ENCODE data around the gene IFIT2.
"Not testable (repeated sequence)": the region's sequence is repeated elsewhere in the genome, so short reads cannot be mapped to it uniquely, and the experiment has no call there.

Gene IFIT2

DNA sequence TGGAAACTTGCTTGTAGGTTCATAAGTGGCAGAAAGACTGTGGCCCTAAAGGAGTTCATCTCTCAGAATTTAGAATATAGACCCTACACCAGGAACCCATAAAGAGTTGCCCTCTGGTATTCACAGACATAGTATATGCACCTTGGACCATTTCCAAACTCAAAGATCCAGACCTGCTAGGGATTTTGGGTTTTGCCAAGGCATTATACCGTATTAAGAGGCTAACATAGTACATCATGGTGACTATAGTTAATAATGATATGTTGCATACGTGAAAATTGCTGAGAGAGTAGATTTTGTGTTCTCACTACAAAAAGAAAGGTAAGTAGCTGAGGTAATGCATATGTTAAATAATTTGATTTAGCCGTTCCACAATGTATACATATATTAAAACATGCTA lies 39.8 kb downstream of the IFIT2 start:
- DNase-seq (ENCODE audit: low read depth in 2 of 2), result no peak

DNA sequence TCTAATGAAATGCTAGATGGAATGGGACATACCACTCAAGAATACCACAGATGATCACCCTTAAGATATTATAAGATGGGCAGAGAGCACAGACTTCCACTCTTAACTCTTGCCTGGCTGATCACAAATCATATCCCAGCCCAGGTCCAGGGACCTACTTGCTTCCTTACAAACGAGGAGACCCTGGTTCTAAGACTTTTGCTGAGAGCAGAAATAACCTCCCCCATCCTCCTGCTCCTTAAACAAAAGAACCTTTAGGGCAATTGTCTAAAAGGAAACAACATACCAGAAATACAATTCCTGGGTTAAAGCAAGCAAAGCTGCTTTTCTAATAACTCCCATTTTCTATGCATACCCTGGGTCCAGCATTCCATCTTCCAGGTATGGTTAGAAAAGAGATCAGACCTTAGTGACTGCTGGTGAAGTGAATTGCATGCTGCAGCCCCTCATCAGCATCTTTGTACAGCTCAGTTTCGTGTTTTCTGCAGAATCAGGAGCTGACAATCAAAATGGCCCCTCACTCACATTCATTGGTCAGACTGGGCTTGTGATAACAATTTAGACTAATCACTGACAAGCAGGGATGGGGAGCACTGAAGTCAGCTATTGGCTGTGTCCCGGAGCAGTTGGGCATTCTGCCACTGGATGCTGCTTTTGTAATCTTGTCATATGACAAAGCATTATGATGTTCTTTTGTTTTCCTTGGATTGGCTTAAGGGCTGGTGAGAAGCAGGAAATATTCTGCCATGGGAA lies 40.5 kb downstream of the IFIT2 start:
- DNase-seq (ENCODE audit: low read depth in 2 of 2), result no peak

DNA sequence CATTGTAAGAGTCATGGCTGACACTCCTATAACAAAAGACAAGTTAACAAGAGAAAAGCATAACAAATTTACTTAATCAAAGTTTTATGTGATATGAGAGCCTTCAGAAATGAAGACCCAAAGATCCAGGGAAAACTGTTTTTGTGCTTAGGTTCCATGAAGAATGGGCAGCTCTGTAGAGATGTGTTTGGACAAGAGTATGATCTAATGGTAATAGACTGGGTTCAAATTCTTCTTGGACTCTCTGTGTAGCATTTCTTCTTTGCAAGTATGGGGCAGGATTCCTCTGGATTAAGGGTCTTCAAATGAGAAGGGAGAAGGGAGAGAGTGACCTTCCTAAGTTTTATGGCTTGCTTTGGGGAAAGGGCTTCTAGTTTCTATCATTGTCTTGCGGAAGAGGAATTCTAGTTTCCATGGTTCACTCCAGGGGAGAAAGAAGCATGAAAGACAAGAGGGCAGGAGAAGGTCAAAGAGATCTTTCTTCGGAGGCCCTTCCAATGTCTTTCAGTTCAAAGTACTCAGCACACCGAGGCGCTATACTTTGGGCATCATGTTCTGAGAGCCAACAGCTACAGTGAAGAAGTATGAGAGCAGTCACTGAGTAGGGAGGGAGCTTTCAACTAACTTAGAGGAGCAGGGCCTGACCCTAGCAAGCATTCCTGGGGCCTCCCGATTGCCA lies 41.4 kb downstream of the IFIT2 start:
- no peak for DNase-seq (ENCODE audit: low read depth in 2 of 2)

DNA sequence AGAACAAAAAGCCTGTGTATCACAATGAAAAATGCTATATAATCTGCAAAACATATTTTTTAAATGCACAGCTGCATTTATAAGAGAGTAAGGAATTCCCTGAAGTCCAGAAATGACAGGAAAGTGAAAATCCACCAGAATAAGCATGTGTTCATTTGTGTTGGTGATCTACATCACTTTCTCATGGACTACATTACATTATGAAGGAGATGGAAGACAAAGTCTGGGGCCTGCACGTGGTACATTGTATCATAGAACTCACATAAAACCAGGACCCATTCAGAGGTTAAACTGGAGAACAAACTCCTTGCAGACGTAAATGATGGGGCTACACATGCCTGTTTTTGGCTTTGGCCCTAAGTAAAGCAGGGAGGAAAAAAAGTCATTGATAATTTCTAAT lies 42.3 kb downstream of the IFIT2 start:
- DNase-seq (ENCODE audit: low read depth in 2 of 2), result no peak

DNA sequence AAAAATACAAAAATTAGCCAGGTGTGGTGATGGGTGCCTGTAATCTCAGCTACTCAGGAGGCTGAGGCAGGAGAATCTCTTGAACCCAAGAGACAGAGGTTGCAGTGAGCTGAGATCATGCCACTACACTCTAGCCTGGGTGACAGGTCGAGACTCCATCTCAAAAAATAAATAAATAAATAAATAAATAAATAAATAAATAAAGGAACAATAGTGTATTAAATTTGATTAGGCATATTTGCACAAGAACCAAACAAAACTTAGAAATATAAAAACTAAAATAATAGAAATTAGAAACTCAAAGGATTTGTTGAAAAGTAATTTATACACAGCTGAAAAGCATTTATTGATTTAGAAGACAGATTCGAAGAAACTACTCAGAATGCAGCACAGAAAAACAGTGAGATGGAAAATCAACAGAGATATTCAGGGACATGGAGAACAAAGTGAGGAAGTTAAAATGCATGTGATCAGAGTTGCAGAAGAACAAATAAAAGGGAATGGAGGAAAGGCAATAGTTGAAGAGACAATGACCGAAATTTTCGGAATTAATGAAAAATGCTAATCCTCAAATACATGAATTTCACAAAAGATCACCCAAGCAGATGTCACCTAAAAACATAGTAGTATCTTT lies 43.6 kb downstream of the IFIT2 start:
- DNase-seq (ENCODE audit: low read depth in 2 of 2), result no peak

DNA sequence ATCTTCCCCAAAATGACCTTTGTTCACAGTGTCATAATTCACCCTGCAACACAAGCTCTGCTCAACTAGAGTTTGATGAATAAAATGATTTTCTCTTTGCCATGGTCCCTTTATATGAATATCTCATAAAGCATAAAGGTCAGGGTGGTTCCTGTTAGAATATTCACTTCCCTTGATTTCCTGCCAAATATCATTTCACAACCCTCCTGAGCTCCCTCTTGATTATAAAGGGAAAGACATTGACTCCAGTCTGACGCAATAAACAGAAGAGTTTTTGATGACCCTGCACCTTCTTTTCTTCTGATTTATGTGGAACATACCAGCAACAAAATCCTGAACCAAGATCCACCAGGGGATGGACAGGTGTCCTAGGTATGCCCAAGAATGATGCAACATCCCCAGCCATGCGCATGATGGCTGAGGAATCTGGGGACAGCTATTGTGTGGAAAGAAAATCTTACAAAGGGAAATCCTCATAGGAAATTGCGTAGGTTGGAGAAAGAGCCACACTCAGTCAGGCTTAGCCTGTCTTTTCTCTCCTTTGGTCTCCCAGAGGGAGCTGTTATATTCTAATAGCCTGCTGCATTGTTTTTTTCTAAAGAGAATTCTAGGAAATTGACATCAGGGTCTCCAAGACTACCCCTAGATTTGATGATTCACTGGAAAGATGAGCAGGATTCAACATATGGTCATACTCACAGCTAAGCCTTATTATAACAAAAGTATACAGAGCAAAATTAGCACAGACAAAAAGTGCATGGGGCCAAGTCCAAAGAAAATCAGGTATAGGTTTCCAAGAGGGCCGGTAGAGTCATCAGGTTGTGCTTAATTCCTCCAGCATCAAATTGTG lies 44.8 kb downstream of the IFIT2 start:
- DNase-seq (ENCODE audit: low read depth in 2 of 2), result no peak

DNA sequence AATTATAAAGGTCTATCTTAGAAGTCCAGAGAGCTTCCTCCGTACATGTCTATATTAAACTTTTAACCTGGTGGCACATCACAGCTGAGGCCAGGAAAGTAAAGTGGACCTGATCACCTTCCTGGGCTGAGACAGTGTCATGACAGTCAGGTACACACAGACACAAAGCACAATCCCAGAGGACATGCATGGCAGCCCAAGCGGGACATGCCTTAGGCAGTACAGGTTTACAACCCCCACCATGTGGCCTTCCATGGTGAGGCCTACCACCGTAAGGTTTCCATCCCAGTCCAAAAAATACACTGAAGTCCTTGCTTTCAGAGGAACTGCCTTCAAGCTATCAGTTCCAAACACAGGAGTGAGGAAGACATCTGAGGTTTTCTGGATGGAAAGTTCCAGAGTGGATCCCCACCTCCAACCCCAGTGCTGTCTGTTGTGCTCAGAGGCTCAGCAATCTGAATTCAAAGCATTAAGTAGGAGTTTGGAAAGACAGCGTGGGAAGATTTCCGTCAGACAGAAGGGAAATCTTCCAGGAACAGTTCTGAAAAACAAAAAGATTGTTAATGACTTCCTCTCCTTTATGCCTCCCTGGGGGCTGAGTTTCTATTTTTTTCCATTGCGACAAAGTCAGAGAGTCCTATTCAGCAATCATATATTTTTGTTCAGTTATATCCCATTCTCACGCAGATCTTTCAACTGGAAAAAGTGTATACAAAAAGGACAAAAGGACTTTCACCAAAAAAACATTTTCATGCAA lies 46.0 kb downstream of the IFIT2 start:
- DNase-seq (ENCODE audit: low read depth in 2 of 2), result no peak

DNA sequence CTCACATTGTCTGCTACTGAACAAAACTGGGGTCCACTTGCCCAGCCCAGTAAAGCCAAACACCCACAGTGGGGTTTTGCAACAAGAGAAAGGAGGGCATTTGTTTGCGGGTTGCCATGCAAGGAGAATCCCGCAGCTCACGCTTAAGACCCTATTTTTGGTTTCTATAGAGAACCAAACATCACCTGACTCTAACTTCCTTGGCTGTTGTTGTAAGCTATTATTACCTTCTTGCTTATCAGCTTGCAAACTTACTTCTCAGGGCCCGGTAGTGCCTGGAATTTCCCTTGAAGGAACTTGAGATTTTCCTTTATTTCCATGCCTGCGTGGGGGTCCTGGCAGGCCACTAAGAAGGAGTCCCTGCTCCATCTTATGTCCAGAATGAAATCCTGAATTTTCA lies 46.6 kb downstream of the IFIT2 start:
- no peak for DNase-seq (ENCODE audit: low read depth in 2 of 2)

DNA sequence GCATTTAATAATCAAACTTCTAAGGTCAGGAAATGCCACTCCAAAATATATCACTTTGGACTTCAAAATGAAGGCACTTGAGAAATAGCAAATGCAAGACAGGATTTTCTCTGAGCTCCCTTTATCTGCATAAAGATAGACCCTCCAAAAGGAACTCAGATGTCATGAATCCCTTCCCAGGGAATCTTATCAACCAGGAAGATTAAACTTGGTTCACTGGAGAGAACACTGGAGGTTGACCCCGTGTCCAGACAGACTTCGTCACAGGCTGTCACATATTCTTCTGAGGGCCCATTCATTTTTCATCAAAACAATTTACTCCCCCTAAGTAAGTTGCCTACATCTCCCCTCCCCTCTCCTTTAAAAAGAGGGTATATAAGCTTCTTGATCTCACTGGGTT lies 47.1 kb downstream of the IFIT2 start:
- no peak for DNase-seq (ENCODE audit: low read depth in 2 of 2)

DNA sequence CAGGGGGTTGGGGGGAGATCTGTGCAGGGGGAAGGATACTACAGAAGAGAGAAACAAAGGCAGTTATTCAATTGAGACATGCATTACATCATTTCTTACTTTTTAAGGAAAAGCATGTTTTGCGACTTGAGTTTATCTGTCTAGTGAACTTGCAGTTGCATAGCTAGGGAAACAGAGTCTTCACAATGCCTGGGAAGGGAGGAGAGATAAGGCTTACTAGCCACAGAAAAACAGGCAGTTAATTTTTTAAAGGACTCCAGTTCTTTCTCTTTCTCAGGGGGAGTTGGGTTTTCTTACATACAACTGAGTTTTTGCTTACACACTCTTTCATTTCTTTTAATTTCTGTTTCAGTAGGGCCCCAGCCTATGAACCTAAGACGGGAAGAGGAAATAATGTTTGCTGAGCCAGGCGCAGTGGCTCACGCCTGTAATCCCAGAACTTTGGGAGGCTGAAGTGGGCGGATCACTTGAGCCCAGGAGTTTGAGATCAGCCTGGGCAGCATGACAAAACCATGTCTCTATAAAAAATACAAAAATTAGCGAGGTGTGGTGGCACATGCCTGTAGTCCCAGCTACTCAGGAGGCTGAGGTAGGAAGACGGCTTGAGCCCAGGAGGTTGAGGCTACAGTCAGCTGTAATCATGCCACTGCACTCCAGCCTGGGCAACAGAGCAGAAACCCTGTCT lies 48.9 kb downstream of the IFIT2 start:
- DNase-seq (ENCODE audit: low read depth in 2 of 2), result not testable (repeated sequence)

DNA sequence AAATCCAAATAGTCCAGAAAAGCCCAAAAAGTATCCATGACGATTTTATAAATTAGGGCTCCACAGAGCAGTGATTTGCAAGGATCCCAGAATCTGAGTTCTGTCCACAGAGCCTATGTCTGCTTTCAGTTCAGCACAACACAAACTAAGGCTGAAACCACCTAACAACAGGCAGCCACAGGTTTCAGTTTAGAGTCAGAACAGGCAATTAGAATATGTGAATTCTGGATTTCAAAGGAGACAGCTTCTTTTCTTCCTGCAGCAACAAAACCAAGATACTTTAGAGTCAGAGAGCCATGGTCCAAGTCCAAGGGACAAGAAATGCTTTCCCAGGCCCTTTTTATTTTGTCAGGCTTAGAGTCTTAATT lies 49.5 kb downstream of the IFIT2 start:
- DNase-seq (ENCODE audit: low read depth in 2 of 2), result no peak

DNA sequence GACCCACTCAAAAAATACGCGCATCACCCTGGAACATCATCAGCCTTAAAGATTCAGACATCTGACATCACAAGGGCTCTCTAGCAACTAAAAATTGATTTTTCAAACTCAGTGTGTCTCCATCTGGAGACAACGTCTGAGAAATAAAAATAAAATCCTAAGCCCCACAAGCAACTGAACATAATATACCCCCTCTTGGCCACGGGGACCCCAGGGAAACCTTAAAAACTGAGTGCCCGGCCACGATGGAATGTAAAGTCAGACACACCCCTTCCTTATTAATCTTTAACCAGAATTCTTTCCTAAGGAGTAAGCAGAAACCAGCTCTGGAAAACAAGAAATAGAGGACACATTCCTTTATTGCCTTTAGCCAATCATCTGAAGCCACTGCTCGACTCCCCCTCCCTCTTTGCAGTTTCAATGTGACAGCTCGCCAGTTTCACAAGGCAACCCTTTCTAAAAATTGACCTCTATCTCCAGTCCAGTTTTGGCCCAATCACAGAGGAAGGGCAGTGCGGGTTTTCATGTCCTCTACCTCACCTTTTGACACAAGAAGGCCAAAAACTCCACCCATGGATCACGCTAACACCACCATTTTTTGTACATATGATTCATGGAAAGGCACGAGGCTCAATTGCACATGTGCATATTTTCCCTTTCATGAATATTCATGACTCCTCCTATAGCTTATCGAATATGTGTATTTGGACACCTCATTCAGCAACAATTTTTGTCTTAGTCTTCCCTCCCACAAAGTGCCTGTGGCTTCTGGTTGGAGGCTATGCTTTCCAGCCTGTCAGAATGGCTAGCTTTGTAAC lies 50.1 kb downstream of the IFIT2 start:
- no peak for DNase-seq (ENCODE audit: low read depth in 2 of 2)

DNA sequence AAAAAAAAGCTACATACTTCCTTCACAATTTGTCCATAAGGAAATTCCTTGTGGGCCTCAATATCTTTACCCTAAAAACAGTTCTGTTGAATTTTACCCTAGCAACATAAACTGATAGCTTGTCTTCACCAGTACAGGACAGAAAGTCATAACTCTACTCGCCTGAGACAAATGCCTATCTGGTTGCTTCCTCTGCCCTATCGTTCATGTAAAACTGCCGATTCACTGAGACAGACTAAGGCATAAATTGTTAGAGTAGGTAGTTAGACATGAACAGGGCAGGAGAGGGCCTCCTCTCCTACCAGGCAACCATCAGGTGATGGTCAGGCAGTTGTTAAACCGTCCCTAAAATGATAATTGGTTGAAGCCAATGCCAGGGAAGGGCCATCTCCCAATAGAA lies 51.0 kb downstream of the IFIT2 start:
- DNase-seq (ENCODE audit: low read depth in 2 of 2), result no peak

DNA sequence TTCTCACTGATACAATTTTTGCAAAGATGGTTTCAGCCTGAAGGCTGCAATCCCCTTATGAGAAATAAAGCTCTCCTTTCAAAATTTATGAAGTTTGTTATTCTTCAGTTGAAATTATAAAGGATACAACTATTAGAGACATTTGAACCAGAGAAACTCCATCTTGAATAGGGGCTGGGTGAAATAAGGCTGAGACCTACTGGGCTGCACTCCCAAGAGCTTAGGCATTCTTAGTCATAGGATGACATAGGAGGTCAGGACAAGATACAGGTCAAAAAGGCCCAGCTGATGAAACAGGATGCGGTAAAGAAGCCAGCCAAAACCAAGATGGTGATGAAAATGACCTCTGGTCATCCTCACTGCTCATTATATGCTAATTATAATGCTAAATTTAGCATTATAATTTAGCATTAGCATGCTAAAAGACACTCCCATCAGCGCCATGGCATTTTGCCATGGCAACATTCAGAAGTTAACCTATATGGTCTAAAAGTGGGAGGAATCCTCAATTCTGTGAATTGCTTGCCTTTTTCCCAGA lies 53.6 kb downstream of the IFIT2 start:
- DNase-seq (ENCODE audit: low read depth in 2 of 2), result no peak

DNA sequence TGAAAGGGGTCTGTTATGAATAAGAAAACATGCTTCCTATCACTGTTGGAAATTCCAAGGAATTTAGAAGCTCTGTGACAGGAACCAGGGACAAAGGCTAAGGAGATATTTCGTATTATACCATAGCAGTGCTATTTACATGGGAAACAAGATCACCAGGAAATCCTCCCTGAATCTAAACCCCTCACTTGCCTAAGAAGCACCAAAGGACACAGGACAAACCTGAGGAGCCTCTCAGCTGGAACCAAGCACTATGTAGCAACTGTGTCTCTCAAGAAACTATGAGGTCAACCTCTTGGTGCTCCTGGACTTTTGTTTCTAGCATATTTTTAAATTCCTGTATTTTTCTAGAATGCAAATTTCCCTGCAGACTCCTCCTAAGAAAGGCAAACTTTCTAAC lies 55.2 kb downstream of the IFIT2 start:
- DNase-seq (ENCODE audit: low read depth in 2 of 2), result no peak

DNA sequence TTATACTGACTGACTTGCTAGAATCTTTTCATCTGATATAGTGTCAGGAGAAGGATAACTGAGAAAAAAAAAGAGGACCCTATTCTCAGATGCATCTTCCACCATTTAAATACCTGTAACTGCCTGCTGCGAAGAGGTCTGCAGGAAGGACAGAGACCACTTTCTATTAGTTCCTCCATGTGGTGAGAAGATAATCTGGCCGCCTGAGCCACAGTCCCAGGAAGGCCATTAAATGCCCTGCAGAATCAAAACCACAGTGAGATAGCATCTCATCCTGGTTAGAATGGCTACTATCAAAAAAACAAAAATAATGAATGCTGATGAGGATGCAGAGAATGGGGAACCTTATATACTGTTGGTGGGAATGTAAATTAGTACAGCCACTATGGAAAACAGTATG lies 56.1 kb downstream of the IFIT2 start:
- no peak for DNase-seq (ENCODE audit: low read depth in 2 of 2)
